NB4 (cell line): ENCODE data around the gene LRRC74A.

Experiments used
- POLR2A ChIP-seq: IDR thresholded peaks from 2 replicates; pipeline ENCODE4 v1.6.1; 2011; ENCODE audit warnings: mild to moderate bottlenecking; ENCODE audit not compliant: insufficient read length; ENCODE audit errors: extremely low read depth
- TF ChIP-seq, protein P1 (sequence below): IDR thresholded peaks from one replicate; pipeline ENCODE4 v1.5.1; 2012; ENCODE audit warnings: low read depth, low read length

GRCh38 chr14:76826122-76826521, at the start of gene LRRC74A:
- TF ChIP-seq POLR2A: no peak
- TF ChIP-seq, protein P1, sequence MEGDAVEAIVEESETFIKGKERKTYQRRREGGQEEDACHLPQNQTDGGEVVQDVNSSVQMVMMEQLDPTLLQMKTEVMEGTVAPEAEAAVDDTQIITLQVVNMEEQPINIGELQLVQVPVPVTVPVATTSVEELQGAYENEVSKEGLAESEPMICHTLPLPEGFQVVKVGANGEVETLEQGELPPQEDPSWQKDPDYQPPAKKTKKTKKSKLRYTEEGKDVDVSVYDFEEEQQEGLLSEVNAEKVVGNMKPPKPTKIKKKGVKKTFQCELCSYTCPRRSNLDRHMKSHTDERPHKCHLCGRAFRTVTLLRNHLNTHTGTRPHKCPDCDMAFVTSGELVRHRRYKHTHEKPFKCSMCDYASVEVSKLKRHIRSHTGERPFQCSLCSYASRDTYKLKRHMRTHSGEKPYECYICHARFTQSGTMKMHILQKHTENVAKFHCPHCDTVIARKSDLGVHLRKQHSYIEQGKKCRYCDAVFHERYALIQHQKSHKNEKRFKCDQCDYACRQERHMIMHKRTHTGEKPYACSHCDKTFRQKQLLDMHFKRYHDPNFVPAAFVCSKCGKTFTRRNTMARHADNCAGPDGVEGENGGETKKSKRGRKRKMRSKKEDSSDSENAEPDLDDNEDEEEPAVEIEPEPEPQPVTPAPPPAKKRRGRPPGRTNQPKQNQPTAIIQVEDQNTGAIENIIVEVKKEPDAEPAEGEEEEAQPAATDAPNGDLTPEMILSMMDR: no peak
